Fibroblast of upper back skin (primary cell): ENCODE measurements around the gene APOL2.
A peak's percentile ranks its signal among the peaks of the same experiment; 100 is the strongest.
"Not testable (repeated sequence)": the region's sequence is repeated elsewhere in the genome, so short reads cannot be mapped to it uniquely, and the experiment has no call there.

Source experiments
- DNase-seq: peaks from one replicate; pipeline ENCODE4 v3.0.0-alpha.2; 2013

The APOL2 gene

GRCh38 chr22:36194385-36194784 is 44.9 kb downstream of the APOL2 start:
- no peak for DNase-seq

GRCh38 chr22:36193577-36193976 is 45.8 kb downstream of the APOL2 start:
- no peak for DNase-seq

DNA sequence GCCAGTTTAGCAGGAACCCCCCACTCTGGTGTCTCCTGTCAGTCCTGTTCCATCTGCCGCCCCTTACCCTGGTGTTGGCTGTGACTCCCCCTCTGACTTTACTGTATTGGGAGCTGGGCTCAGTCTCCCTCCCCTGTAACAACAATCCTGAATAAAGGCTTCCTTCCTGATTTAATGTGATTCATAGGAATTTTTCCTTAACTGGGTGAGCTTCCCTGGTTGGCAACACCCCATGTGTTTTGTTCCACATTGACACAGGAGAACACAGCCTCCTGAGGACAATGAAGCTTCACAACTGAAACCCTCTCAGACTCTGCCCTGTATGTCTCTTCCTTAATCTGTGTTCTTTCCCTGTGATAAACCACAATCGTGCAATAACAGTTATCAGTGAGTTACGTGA is 46.2 kb downstream of the APOL2 start:
- DNase-seq: no peak

DNA sequence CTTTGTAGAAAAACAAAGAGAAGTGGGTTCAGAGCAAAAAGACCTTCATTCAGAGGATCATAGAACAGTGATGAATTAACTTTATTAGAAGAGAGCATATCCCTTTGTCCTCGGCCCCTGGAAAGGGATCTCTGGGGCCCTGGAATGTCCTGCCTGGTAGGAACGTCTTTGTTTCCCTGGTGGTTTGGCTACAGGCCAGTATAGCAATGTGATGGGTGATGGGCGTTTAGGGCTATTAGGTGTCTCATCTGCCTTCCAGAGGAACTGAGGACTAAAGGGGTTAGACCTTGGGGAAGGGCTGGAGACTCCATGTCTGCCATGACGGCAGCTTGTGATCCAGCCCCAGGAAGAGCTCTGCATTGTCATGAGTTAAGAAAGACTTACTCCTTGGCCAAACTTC is 46.8 kb downstream of the APOL2 start:
- DNase-seq: peak; percentile 44

GRCh38 chr22:36191106-36191836 is 48.1 kb downstream of the APOL2 start:
- no peak for DNase-seq

DNA sequence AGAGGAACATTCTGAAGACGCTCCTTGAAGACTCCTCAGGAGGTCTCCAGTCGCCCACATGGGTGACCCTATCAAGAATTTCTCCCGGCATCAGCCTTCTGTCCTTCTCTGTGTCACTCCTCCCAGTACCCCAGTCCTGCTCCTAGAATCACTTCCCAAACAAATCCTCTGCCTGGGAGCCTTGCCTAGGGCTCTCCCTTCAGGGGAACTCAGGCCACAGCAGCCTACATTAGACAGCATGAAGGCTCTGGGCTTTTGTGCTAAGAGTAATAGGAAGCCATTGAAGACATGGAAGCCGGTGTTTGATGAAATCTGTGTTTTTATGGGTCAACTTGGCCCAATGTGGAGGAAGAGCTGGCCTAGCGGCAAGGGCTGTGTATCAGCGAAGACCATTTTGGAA is 51.5 kb downstream of the APOL2 start:
- not testable (repeated sequence) for DNase-seq

GRCh38 chr22:36185828-36186624 is 53.3 kb downstream of the APOL2 start:
- no peak for DNase-seq

DNA sequence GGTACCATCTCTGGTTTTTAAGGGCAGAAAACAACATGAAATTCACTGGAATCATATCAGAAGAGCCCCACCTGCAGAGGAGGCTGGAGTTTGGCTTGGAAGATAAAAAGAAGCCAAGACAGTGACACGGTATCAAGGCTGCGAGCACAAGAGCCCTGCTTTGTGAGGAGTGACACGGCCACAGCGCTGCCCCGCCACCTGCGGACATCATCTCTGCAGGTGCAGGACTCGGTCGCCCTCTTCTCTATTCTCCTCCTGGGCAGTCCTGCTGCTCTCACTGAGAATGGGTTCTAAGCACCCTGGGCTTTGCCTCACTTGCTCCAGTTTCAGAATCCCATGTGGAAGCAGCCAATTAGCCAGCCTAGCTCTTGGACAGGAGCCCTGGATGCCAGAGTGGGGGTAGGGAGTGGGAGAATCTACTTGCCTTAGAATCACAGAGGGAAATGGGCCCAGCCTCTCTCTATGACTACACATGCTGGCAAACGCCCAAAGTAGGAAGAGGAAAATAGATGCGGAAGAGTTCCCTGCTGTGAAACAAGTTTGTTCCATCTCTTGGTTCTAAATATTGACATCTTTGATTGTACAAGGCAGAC is 54.8 kb downstream of the APOL2 start:
- peak; percentile 59 for DNase-seq

DNA sequence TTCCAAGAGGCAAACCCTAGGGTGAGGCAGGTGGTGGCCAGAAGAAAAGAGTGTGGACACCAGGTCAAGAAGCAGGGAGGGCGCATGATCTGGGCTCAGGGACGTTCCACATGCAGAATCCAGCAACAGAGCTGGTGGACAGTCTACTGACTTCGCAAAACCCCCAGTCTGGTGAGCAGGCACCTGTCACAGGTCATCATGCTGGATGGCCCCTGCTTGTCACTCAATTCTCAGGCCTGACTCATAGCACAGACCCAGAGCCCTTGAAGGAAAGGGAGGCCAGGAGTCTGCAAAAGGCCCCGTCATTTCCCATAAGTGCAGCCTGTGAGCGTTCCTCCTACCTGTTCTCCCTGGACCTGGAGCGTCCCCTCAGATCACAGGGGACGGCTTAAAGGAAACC is 55.9 kb downstream of the APOL2 start:
- DNase-seq: no peak

GRCh38 chr22:36182857-36183256 is 56.5 kb downstream of the APOL2 start:
- no peak for DNase-seq

DNA sequence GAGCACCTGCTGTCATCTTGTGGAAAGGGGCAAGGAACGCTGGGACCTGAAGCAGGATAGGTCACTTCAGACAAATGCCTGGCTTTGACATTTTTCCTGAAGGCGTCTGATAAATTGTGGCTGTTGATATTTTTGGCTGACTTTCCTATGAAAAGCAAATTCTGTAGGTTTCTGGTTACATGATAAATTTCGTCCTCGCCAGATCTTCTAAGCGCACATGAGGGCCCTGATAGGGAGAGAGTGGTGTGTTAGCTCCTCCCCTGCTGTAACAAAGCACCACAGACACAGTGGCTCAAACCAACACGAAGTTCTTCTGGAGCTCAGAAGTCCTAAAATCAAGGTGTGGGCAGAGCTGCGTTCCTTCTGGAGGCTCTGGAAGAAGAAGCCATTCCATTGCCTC is 57.3 kb downstream of the APOL2 start:
- no peak for DNase-seq

DNA sequence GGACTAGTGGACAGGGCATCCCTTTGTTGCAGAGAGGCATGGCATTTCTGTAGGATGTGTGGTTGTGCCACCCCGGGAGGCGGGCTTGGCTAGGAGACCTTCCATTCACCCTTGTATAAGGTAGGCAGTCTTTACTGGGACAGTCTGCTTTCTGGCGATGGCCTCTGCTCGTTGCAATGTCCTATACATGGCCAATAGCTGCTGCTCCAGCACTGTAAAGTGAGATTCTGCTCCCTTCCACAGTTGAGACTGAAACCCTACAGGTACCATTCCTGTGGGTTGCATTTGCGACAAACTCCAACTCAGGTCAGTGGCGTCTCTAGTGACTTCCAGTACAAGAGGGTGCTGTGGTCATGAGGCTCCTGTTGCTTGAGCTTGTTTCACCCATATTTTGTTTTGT is 58.4 kb downstream of the APOL2 start:
- DNase-seq: no peak

DNA sequence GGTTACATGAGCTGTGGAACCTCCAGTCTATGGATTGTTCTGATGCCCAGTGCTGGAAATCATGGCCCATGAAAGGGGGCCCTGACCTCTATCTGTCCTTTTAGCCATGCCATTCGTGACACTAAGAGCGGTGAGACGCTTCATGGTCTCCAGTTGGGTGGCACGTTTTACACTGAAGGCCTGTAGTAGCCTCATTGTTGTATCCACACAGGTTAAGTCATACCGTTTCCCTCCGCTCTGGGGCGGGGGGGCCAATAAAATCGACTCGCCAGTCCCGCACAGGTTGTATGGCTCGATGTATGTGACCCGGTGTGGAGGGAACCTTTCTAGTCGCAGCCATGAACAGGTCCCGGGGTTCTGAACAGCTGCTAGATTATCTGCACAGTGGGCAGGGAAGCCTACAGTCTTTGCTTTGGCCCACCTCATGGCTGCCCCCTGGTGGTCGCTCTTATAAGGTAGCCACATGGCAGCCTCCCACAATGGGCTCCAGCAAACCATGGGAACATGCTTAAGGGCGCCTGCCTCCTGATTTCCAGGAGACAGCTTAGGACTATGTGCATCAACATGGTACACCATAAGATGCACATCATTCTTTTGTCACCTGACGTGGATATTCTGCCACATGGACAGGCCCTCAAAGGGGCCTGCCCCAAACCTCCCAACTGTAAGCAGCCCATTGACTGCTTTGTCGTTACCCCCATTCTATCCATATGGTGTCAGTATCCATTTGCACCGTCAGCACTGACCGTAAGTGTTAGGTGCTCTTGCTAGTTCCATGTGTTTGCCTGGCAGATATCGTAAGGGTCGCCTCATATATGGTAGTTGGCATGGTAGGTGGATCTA is 59.1 kb downstream of the APOL2 start:
- DNase-seq: peak; percentile 58

DNA sequence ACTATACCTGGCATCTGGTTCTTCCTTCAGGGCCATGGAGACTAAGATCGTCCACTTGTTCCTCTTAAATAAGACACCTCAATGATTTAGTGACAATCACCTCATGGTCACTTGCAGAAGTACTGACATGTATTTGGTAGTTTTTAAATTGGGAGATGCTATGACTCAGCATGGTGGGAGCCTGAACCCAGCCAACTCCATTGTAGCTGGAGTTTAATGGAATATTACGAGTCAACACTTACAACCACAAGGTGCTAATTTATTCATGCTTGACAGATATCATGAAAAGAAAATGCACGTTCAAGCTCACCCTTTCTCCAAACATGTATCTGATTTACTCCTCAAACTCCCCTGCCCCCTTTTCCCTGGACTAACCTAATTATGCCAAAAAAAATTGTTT is 62.2 kb downstream of the APOL2 start:
- DNase-seq: no peak
